Inferior parietal cortex (tissue), 1 donor: ENCODE data around the gene KRT85.
"Not testable (repeated sequence)": the region's sequence is repeated elsewhere in the genome, so short reads cannot be mapped to it uniquely, and the experiment has no call there.

Experiments used
- DNase-seq: peaks from one replicate; pipeline ENCODE4 v3.0.0-alpha.2; 2016; ENCODE audit errors: extremely low spot score

The KRT85 gene

GRCh38 chr12:52349196-52349595, 18.1 kb downstream of the KRT85 start:
- no peak for DNase-seq

DNA sequence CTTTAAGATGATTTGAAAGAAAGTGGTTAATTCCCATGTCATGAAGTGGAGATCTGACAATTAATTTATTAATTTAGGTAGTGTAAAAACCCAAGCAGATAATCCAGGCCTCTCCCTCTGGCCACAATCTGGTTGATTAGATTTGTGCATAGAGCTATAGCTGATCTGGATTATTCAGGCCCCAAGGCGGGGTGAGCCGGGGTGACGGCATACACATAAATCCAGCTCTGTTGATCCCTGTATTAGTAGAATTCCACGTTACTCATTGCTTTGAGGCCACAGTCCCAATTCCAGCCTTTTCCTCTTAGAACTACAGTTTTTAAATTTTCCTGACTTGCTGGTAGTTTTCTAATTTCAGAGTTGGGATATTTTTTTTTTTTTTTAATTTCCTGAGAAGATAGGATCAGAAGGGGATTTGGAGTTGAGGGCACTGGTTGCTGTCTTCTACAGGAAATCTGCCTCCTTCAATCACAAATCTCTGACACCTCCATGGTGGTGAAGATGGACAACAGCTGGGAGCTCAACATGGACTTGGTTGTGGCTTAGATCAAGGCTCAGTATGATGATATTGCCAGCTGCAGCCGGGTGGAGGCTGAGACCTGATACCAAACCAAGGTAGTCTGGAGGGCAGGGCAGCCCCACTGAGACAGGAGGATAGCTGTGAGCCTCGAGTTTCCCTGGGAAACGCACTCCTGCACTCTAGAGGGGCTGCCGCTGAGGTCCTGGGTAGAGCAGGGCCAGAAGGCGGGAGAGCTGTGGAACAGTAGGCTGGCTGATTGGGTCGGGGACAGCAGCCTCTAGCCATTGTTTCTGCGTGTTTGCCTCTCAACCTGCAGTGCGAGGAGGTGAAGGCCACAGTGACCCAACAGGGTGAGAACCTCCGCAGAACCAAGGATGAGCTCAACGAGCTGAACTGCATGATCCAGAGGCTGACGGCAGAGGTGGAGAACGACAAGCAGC, 19.4 kb downstream of the KRT85 start:
- no peak for DNase-seq

DNA sequence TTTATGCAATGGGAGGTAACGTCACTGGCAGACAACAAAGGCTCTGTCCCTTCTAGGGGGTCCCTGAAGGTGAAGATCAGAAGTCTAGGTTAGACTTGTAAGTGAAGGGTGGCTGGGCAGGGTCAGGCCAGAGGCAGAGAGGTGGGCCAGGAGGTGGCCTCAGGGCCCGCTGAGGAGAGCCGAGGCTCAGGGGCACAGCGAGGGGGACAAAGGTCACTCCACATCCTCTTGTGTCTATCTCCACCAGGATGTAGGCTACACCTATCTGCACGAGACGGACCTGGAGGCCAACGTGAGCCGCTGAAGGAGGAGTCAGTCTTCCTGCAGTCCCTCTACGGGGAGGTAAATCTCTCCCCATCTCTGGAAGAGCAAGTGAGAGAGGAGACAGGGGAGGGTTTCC, 20.3 kb downstream of the KRT85 start:
- DNase-seq: no peak

DNA sequence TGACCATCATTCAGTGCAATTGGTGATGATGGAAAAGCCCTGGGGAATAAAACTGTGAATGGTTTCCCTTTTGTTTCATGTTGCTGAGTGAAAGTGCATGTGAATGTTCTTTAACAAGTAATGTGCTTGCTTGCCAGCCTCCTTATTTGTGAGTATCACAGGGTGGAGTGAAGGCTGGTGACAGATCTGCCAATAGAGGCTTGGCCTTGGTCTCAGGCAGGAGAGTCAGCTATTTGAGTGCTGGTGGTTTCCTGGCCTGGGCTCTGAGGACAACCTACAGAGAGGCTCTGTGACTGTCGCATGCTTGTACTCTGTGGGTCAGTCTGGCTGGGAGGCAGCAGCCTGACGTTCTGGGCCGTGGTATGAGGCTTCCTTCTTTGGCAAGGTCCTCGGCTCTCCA, 20.7 kb downstream of the KRT85 start:
- no peak for DNase-seq

GRCh38 chr12:52345041-52345440, 22.2 kb downstream of the KRT85 start:
- DNase-seq: not testable (repeated sequence)

- DNase-seq: no peak
Measured at GRCh38 chr12:52344111-52344510, 23.2 kb downstream of the KRT85 start.

- no peak for DNase-seq
Measured at GRCh38 chr12:52343550-52343949, 23.7 kb downstream of the KRT85 start.

- DNase-seq: no peak
Measured at GRCh38 chr12:52342781-52343490, 24.3 kb downstream of the KRT85 start.

DNA sequence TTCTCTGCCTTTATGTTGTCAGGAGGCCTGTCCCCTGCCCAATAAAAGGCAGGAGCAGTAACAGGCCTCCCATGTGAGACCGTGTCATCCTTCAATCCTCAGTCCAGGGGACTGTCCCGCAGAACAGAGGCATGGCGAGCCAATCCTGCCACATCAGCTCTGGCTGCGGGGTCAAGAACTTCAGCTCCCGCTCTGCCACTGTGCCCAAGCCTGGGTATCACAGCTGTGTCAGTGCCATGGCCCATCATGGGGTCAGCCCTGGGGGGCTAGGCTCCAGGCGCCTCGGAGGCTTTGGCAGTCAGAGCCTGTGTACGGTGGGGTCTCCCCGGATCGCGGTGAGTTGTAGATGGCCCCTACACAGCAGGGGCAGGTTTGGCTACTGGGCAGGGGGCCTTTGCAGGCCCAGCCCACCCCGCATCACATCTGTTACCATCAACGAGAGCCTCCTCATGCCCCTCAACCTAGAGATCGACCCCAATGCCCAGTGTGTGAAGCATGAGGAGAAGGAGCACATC, 26.2 kb downstream of the KRT85 start:
- DNase-seq: no peak

DNA sequence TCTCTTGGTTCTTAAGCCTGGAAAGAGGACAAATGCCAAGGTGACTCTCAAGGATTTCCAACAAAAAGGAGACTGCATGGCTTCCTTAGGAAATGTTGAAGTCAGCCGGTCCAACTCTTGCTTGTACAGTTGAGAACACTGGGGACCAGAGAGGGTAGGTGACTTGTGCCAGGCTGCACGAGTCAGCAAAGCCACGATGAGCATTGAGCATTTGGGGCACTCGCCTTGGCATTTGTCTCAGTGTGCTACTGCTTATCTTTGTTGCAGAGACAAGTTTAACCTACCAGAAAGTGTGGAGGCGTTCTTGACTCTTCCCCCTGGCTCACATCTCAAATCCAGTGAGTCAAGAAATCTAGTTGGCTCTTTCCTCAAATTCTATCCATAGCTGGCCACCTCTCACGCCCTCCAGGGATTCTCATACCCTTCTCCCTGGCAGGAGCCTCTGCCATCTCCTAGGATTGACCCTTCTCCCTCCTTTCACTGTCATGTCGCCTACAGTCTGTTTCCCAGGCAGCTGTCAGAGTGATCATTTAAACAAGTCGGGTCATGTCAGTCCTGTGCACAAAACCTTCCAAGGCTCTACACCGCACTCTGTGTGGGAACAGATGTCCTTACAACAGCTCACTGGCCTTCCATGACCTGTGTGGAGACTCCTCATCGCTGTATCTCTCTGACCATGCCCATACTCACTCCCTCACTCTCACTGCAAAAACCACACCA, 28.9 kb downstream of the KRT85 start:
- DNase-seq: no peak

DNA sequence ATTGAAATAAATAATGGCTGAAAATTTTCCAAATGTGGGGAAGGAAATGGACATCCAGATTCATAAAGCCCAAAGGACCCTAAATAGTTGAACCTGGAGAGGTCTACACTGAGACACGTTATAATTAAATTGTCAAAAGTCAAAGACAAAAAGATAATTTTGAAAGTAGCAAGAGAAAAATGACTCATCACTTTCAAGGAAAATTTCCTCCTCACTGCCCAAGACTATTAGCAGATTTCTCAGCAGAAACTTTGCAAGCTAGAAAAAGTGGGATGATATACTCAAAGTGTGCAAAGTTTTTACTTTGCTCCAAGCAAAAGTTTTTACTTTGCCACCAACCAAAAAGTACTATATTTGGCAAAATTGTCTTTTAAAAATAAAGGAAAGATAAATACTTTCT, 30.2 kb downstream of the KRT85 start:
- no peak for DNase-seq

DNA sequence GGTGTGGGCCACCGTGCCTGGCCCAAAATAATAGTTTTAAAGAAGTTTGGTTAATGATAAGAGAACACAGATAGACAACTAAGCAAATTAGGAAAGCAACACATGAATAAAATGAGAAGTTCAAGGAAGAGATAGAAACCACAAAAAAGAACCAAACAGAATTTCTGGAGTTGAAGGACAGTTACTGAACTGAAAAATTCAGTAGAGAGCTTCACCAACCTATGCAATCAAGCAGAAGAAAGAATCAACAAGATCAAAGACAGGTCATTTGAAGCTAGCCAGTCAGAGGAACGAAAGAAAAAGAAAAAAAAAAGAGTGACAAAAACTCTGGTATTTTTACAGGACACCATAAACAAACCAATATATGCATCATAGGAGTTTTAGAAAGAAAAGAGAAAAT, 30.6 kb downstream of the KRT85 start:
- DNase-seq: no peak

DNA sequence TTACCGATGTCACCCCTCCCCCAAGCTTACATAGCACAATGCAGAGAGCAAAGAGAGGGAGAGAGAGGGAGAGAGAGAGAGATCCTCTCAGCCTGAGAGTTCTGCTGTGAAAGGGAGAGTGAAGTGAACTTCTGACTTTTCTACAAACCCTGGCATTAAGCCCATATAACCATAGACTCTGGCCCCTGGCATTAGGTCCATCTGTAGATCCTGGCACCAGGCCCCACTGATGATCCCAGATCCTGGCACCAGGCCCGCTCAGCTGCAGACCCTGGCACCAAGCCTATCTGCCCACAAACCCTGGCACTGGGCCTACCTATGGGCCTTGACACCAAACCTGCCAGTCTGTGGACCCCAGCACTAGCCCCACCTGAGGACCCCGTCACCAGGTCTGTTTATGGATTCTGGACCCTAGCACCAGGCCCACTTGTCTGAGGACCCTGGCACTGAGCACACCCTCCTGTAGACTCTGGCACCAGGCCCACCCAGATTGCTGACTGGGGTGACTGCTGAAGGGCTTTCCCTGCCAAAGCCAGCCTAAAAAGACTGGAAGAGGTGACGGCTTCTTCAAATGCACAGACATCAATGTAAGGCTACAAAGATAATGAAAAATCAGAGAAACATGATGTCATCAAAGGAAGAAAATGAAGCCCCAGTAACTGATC, 31.6 kb downstream of the KRT85 start:
- no peak for DNase-seq

GRCh38 chr12:52334185-52334584, 33.1 kb downstream of the KRT85 start:
- no peak for DNase-seq

DNA sequence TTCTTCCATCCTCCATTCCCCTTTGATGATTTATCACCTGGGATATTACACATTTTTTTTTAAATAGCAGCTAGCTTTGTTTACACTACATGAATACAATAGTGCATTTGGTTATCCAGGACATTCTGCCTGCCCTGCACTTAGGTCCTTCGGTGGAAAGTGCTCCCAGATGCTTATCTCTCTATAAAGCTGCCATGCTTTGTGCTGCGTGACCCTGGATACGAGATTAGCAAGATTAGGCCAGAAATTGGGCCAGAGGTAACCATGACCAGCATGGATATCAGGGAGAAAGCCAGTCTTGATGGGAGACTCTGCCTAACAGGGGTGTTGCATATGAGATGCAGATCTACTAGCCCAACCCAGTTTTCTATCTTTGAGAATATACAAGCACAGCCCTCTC, 34.0 kb downstream of the KRT85 start:
- no peak for DNase-seq

DNA sequence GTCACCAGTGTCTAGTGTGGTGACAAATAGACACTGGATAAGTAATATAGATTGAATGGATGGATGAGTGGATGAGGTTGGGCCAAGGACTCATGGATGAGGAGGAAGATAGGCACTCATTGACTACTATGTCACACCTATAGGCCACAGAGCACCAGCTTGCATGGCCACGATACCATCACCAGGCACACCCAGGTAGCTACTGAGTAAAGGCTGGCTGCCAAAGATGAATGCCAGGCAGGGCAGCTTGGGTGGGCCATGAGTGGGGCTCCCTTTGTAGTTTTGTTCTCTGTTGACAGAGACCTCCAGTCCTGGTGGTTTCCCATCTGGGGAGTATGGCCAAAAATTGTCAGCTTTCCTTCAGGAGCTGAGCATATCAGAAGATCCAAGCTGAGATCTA, 34.9 kb downstream of the KRT85 start:
- no peak for DNase-seq

DNA sequence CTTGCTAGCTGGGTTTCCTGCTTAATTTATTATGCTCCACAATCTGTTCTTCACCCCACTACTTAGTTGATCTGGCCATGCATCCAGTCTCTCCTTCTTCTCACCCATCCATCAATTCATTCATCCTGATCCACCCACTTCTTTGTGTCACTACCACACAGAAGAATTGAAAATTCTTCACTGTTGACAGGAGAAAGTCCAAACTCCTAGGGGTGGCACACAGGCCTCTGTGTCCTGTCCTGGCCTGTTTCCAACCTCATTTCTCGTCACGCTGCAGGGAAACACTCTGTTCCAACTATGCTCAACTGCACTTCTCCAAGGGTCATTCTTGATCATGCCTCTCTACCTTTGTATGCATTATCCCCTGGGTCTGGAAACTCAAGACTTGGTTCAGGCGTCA, 35.4 kb downstream of the KRT85 start:
- no peak for DNase-seq

GRCh38 chr12:52331039-52331438, 36.2 kb downstream of the KRT85 start:
- DNase-seq: no peak

DNA sequence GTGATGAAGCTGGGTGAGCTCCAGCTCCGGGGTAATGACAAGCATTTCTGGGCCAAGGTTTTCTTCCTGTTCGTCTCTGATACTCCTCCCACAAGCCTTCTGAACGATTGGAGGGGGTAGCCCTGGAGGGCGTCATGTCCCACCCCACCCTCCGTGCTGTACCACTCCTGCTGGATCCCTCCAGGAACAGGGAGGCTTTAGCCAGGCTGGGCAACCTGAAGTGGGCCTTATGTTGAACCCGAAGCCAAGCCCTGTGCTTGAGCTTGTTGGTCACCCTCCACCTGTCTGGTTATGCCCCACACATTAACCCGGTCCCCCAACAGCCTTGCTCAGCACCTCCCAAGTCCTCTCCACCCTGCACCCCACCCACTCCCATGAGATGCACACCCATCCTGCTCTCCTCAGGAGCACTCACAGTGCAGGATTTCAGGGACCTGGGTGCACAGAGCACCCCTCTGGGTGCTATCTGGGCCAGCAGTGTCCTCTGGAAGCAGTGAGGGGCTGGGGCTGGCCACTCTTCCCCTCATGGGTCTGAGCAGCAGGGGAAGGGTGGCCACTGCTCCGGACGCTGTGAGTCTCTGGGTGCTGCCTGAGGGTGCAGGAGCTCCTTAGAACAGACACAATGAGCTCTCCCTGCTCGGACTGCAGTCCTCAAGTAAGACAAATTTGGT, 39.3 kb downstream of the KRT85 start:
- DNase-seq: no peak

DNA sequence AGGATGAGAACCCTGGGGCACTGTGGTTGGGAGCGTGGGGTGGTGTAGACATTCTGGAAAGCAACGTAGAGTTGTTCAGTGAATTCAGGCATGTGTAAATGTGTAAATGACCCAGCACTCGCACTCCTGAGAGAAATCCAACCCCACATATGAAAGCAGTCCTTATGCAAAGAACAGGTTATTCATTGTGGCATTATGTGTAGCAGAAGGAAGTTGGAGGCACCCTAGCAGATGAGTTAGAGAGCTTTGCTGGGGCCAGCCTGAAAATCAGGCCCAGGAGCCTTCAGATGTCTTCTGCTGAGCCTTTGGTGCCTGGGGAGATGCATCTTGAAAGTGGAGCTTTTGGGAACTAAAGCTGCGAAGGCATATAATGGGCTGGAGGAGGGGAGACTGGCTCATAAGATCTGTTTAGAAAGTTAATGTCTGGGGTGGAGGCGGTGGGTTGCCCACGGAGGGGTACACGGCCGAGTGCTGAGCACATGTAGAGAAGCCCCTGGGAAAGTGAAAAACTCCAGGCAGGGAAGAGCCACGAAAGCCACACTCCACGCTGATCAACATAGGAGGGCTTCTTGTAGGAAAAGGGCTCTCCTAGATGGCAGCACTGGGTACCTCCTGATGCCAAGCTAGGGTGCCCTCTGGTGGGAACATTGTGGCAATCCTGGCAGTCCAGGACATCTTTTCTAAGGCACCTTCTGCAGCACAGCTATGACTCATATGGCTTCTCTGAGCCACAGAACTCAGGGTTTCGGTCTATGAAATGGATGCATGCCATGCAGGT, 40.0 kb downstream of the KRT85 start:
- peak; percentile 85 for DNase-seq

DNA sequence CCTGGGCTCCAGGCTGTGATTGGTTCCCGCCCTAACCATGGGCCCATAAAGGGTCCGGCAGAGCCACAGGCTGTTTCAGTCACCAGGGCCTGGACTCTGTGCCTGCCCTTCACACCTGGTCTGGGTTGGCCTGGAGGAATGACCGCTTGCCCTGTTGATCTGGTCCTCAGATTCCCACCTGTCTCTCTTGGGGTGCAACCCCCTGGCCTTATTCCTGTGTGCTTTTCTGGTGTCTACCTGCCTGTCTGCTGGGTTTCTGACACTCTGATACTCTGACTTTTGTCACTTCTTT, 43.2 kb downstream of the KRT85 start:
- no peak for DNase-seq
